Neutrophil (primary cell): Measurements from ENCODE around the gene ITPRID2.
A peak's percentile ranks its signal among the peaks of the same experiment; 100 is the strongest.

Experiments used
- H3K27ac ChIP-seq: fragments of 200-600 bp; sonication (generic); 2 replicates; pipeline ENCODE4 v1.5.1; 2016; ENCODE audit warnings: mild to moderate bottlenecking, moderate library complexity
- H3K27me3 ChIP-seq: fragments of 200-600 bp; sonication (generic); 2 replicates; pipeline ENCODE4 v1.6.0; 2016; ENCODE audit warnings: mild to moderate bottlenecking
- H3K36me3 ChIP-seq: fragments of 200-600 bp; sonication (generic); 2 replicates; pipeline ENCODE4 v1.5.1; 2017
- H3K4me1 ChIP-seq, 2 experiments: fragments of 200-600 bp in 1 of 2; sonication (generic) in 1 of 2; 1 replicate in 1 of 2; 2 replicates in 1 of 2; pipeline versions ENCODE4 v1.5.1 to v1.6.1; 2013 to 2016; ENCODE audit warnings: low read depth in 1 of 2, low read length in 1 of 2, mild to moderate bottlenecking in 1 of 2, moderate library complexity in 1 of 2; ENCODE audit not compliant: control insufficient read depth in 1 of 2, insufficient read depth in 1 of 2
- H3K4me3 ChIP-seq, 2 experiments: fragments of 200-600 bp in 1 of 2; sonication (generic) in 1 of 2; 1 replicate in 1 of 2; 2 replicates in 1 of 2; pipeline ENCODE4 v1.5.1; 2013 to 2016; ENCODE audit warnings: low read depth in 1 of 2, low read length in 1 of 2, mild to moderate bottlenecking in 1 of 2, moderate library complexity in 1 of 2
- H3K9me3 ChIP-seq: fragments of 200-600 bp; sonication (generic); 2 replicates; pipeline ENCODE4 v1.5.1; 2016
- TF ChIP-seq, protein P1 (sequence below): fragments of 200-600 bp; sonication (generic); IDR thresholded peaks from 2 replicates; pipeline ENCODE4 v1.5.1; 2016; ENCODE audit warnings: antibody characterized with exemption

ITPRID2 gene

DNA sequence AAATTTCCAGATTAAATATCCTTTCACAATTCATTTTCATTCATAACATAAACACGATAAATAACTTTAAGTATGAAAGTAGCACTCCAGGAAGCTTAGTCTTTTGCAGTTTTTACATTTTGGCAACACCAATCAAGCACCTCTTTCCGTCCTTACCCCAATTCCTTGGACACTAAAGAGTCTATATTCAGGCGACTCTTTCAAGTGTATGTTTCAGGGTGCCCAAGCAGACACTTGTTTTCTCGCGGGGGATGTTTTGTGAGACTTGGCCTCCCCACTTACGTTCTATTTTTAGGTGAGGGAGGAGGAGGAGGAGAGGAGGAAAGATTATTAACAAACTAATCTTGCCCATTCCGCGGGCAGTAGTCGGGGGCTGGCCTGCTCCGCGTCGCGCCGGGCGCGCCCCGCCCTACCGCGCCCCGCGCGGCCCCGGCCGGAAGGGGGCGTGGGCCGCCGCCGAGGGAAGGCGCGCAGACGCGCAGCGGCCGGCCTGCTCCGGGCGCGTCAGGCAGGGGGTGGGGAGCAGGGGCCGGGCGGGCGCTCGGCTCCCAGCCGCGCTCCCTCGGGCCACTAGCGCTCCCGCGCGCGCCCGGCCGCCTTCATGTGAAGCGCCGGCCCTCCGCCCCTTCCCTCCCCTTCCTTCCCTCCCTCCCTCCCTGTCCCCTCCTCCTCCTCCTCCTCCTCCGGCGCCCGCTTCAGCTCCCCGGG lies at the start of gene ITPRID2:
TSS of gene ITPRID2 (plus strand) at position 473 of the 708 bp plus-strand sequence. CDS start 337 bp downstream, outside the sequence.
- TF ChIP-seq, protein P1, sequence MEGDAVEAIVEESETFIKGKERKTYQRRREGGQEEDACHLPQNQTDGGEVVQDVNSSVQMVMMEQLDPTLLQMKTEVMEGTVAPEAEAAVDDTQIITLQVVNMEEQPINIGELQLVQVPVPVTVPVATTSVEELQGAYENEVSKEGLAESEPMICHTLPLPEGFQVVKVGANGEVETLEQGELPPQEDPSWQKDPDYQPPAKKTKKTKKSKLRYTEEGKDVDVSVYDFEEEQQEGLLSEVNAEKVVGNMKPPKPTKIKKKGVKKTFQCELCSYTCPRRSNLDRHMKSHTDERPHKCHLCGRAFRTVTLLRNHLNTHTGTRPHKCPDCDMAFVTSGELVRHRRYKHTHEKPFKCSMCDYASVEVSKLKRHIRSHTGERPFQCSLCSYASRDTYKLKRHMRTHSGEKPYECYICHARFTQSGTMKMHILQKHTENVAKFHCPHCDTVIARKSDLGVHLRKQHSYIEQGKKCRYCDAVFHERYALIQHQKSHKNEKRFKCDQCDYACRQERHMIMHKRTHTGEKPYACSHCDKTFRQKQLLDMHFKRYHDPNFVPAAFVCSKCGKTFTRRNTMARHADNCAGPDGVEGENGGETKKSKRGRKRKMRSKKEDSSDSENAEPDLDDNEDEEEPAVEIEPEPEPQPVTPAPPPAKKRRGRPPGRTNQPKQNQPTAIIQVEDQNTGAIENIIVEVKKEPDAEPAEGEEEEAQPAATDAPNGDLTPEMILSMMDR: peak; percentile 48
- no peaks in the 10 kb centered on the region for H3K27me3 ChIP-seq
- peaks cover 22 to 30% of the 10 kb centered on the region in 2 experiments for H3K4me1 ChIP-seq
- peaks cover 3% of the 10 kb centered on the region for H3K36me3 ChIP-seq
- H3K9me3 ChIP-seq: no peaks in the 10 kb centered on the region
- H3K4me3 ChIP-seq: peak within 1 kb of the TSS; percentile 79 to 91
- H3K27ac ChIP-seq: peak within 1 kb of the TSS; percentile 91

DNA sequence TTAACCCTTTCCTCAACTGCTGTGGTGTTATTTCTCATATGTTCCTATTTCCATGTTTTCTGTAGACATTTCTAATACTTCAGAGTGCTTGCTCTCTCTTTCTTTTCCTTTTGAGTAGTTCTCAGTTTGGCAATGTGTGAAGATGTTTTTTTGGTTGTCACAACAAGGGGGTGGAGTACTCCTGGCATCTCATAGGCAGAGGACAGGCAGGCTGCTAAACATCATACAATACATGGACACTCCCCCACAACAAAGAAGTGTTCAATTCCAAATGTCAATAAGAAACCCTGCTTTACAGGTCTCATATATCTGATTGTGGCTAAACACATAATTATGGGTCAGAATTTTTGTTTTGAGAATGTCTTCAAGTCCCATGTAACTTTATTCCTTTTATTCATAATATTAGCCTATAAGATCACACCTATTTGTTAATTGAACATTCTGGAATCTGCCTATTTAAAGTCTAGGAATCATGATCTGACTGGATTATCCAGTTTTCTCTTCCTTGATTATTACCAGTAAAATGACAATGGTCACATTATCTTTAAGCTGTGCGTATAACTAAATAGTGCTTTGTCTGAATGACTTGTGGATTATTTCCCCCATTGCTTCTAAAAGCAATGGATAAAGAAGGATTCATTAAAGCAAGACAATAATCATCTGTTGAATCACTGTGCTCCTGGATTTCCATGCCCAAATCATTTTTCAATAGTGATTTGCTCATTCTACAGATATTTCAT lies 46.8 kb upstream of the ITPRID2 start:
- no peaks in the 10 kb centered on the region for H3K27me3 ChIP-seq
- TF ChIP-seq, protein P1: no peak
- H3K36me3 ChIP-seq: no peaks in the 10 kb centered on the region
- H3K27ac ChIP-seq: no peak overlapping the region
- H3K4me1 ChIP-seq: peaks cover 0 to 5% of the 10 kb centered on the region in 2 experiments
- no peak overlapping the region for H3K4me3 ChIP-seq
- no peaks in the 10 kb centered on the region for H3K9me3 ChIP-seq

GRCh38 chr2:181846399-181847197 lies 44.9 kb upstream of the ITPRID2 start:
- H3K27me3 ChIP-seq: no peaks in the 10 kb centered on the region
- H3K9me3 ChIP-seq: no peaks in the 10 kb centered on the region
- H3K4me3 ChIP-seq: no peak overlapping the region
- TF ChIP-seq, protein P1: no peak
- H3K27ac ChIP-seq: no peak overlapping the region
- H3K36me3 ChIP-seq: no peaks in the 10 kb centered on the region
- H3K4me1 ChIP-seq: peaks cover 10 to 17% of the 10 kb centered on the region in 2 experiments

DNA sequence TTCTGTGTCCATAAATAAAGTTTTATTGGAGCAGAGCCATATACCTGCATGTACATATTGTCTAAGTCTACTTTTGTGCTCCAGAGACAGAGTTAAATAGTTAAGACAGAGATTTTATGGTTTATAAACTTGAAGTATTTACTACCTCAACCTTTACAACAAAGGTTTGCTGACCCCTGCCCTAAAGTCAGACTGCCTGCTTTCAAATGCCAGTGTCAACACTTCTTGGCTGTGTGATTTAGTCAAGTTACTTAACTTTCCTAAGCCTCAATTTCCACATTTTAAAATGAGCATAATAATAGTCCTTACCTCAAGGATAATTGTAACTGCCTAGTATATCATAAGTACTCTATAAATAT lies 44.4 kb upstream of the ITPRID2 start:
- peaks cover 10 to 20% of the 10 kb centered on the region in 2 experiments for H3K4me1 ChIP-seq
- H3K4me3 ChIP-seq: no peak overlapping the region
- TF ChIP-seq, protein P1: no peak
- no peaks in the 10 kb centered on the region for H3K9me3 ChIP-seq
- H3K27ac ChIP-seq: no peak overlapping the region
- no peaks in the 10 kb centered on the region for H3K27me3 ChIP-seq
- no peaks in the 10 kb centered on the region for H3K36me3 ChIP-seq

- Histone ChIP-seq H3K9me3 (no peaks in the 10 kb centered on the region), H3K4me1 (peaks cover 10 to 20% of the 10 kb centered on the region in 2 experiments), H3K27ac (no peak overlapping the region), H3K36me3 (no peaks in the 10 kb centered on the region), H3K4me3 (no peak overlapping the region), H3K27me3 (no peaks in the 10 kb centered on the region)
- TF ChIP-seq, protein P1: no peak
Measured at GRCh38 chr2:181847702-181848101, 43.8 kb upstream of the ITPRID2 start.
